MCF 10A (cell line): ENCODE data around the gene CLDND1. TPM values are rescaled to one million over a fixed set of nuclear protein-coding genes. Genes with fewer than 3 reads are reported as not detected.

ENCODE experiments used
- BruUV-seq: library from RNA; stranded (reverse); fragments of 400-500 nt; replicated peaks from 2 replicates; lab custom pipeline; 2021; lab: Mats Ljungman, UMichigan
- CTCF ChIA-PET: fragments of 300-600 bp; sonication (Branson Sonifier 250); formaldehyde crosslinking; extraction: SDS; loops from one replicate; lab custom pipeline; 2021; ENCODE audit warnings: antibody characterized with exemption, inconsistent platforms; lab: Yijun Ruan, JAX
- POLR2A ChIA-PET: fragments of 300-600, 350-650 bp; sonication (Branson Sonifier 250); formaldehyde crosslinking; extraction: SDS; loops from one replicate; lab custom pipeline; 2020; ENCODE audit warnings: antibody characterized with exemption, inconsistent platforms; lab: Yijun Ruan, JAX
- DNase-seq: peaks from one replicate; pipeline ENCODE4 v3.0.0-alpha.2; 2018; ENCODE audit not compliant: unreplicated experiment
- H3K27ac Mint-ChIP-seq: one replicate; pipeline ENCODE4 v1.8.0; 2022; ENCODE audit warnings: mild to moderate bottlenecking, low read depth, mixed read lengths; ENCODE audit not compliant: unreplicated experiment
- H3K27me3 Mint-ChIP-seq: one replicate; pipeline ENCODE4 v1.8.0; 2022; ENCODE audit warnings: mixed read lengths; ENCODE audit not compliant: insufficient read depth, unreplicated experiment
- H3K36me3 Mint-ChIP-seq: one replicate; pipeline ENCODE4 v1.8.0; 2022; ENCODE audit warnings: mild to moderate bottlenecking, moderate library complexity, mixed read lengths; ENCODE audit not compliant: insufficient read depth, unreplicated experiment
- H3K4me1 Mint-ChIP-seq: one replicate; pipeline ENCODE4 v1.8.0; 2022; ENCODE audit warnings: mixed read lengths; ENCODE audit not compliant: insufficient read depth, unreplicated experiment
- H3K4me3 Mint-ChIP-seq: one replicate; pipeline ENCODE4 v1.8.0; 2022; ENCODE audit warnings: mild to moderate bottlenecking, moderate library complexity, mixed read lengths; ENCODE audit not compliant: unreplicated experiment
- H3K9me3 Mint-ChIP-seq: one replicate; pipeline ENCODE4 v1.8.0; 2022; ENCODE audit warnings: mixed read lengths; ENCODE audit not compliant: unreplicated experiment
- intact Hi-C: fragments of 100-400 bp; cut with micrococcal nuclease; formaldehyde crosslinking; loops from 2 replicates; pipeline ENCODE4 v1.14.1; 2022
- total RNA-seq: library from RNA; stranded (reverse); gene quantifications from 2 replicates; pipeline ENCODE4 v1.2.3, GENCODE V29; 2022
- TF ChIP-seq, protein P1 (sequence below): fragments of 200-600 bp; IDR thresholded peaks from one replicate; pipeline ENCODE4 v1.8.0; 2022; ENCODE audit warnings: antibody characterized with exemption, mild to moderate bottlenecking; ENCODE audit not compliant: unreplicated experiment

Gene CLDND1
- total RNA-seq, 1 experiment from 2014 or later: 128 TPM

DNA sequence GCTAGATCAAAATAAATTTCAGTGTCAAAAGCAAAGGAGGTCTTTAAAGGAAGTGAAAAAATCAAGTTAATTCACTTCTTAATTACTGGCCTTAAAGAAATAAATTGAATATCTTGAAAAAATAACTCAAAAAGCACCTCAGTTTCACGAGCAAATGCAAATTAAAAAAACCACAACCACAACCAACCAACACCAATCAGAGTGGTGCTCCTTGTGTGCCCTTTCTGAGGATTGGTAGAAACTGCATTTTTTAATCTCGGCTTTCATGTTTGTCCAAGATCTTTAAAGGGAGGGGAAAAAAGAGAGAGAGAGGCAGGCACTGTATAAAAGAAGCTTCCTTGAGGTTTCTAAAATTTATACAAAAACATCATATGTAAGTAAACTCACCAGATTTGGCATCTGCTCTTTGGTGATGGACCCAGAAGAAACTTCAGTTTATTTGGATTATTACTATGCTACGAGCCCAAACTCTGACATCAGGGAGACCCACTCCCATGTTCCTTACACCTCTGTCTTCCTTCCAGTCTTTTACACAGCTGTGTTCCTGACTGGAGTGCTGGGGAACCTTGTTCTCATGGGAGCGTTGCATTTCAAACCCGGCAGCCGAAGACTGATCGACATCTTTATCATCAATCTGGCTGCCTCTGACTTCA is 9.0 kb upstream of the CLDND1 start, which contains the start of gene GPR15:
Gene GPR15, plus strand, starts transcription at position 357 of the 653 bp plus-strand sequence. Its CDS starts 56 bp downstream, at position 413.
- no peaks in the 10 kb centered on the region for H3K36me3 Mint-ChIP-seq
- H3K27ac Mint-ChIP-seq: no peak within 1 kb of the TSS
- no peaks in the 10 kb centered on the region for H3K9me3 Mint-ChIP-seq
- H3K27me3 Mint-ChIP-seq: no peaks in the 10 kb centered on the region
- no peak for DNase-seq
- TF ChIP-seq, protein P1, sequence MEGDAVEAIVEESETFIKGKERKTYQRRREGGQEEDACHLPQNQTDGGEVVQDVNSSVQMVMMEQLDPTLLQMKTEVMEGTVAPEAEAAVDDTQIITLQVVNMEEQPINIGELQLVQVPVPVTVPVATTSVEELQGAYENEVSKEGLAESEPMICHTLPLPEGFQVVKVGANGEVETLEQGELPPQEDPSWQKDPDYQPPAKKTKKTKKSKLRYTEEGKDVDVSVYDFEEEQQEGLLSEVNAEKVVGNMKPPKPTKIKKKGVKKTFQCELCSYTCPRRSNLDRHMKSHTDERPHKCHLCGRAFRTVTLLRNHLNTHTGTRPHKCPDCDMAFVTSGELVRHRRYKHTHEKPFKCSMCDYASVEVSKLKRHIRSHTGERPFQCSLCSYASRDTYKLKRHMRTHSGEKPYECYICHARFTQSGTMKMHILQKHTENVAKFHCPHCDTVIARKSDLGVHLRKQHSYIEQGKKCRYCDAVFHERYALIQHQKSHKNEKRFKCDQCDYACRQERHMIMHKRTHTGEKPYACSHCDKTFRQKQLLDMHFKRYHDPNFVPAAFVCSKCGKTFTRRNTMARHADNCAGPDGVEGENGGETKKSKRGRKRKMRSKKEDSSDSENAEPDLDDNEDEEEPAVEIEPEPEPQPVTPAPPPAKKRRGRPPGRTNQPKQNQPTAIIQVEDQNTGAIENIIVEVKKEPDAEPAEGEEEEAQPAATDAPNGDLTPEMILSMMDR: no peak
- no peak within 1 kb of the TSS for H3K4me3 Mint-ChIP-seq
- intact Hi-C loops: no loop called here
- H3K4me1 Mint-ChIP-seq: no peaks in the 10 kb centered on the region
- CTCF ChIA-PET: no interaction called here
- POLR2A ChIA-PET: interaction anchor here (1.8 kb wide), 1 partner anchor 9 kb away, joined by 9 read pairs; the partner anchor contains the start of gene CLDND1
- no TSS peak for BruUV-seq

DNA sequence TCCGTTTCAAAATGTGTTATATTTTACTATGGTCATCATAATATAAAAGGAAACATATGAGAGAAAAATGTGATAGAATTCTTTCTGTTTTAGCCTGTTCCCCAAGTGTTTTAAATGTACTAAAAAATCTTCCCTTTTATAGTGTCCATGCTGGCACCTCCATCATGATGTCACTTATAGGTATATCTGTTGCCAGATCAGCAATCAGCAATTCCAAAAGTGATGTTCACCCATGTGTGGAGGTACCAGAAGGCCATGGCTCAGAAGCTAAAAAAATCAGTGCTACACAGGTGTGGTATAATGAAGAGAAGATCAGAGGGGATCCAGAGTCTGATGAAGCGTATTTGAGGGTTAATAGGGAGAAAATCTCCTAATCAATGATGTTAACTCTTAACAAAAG is 8.0 kb upstream of the CLDND1 start:
- no TSS peak for BruUV-seq
- Mint-ChIP-seq H3K4me3 (no peak overlapping the region), H3K27me3 (no peaks in the 10 kb centered on the region), H3K36me3 (no peaks in the 10 kb centered on the region), H3K27ac (no peak overlapping the region), H3K9me3 (no peaks in the 10 kb centered on the region), H3K4me1 (no peaks in the 10 kb centered on the region)
- TF ChIP-seq, protein P1: no peak
- ChIA-PET POLR2A (no interaction called here), CTCF (interaction anchor here (0.6 to 1.1 kb wide), 2 partner anchors 60 to 491 kb away, joined by 3 read pairs; no protein-coding TSS in a partner anchor)
- DNase-seq: no peak
- intact Hi-C loops: no loop called here

DNA sequence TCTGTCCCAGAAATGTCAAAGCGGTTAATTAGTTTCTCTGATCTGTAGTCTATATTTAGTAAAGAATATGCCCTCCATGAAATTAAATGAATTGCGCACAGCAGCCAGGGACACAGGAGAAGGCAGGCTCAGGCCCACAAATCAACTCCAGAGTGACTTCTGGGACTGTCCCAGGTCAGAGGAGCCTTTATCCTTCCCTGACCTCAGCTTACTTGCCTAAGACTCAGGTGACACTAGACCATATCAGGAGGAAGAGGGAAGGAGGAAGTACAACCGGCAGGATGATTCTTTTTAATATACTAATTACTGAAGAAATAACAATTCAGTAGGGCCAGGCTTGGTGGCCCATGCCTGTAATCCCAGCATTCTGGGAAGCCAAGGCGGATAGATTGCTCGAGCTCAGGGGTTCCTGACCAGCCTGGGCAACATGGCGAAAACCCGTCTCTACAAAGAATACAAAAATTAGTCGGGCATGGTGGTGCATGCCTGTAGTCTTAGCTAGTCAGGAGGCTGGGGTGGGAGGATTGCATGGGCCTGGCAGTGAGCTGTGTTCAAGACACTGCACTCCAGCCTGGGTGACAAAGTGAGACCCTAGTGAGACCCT is 7.3 kb upstream of the CLDND1 start:
- Mint-ChIP-seq H3K4me1 (no peaks in the 10 kb centered on the region), H3K4me3 (no peak overlapping the region), H3K9me3 (no peaks in the 10 kb centered on the region), H3K36me3 (no peaks in the 10 kb centered on the region), H3K27me3 (no peaks in the 10 kb centered on the region), H3K27ac (no peak overlapping the region)
- POLR2A ChIA-PET: no interaction called here
- TF ChIP-seq, protein P1: no peak
- BruUV-seq: no TSS peak
- intact Hi-C loops: no loop called here
- CTCF ChIA-PET: interaction anchor here (0.6 to 1.1 kb wide), 3 partner anchors 60 to 490 kb away, joined by 3 read pairs; no protein-coding TSS in a partner anchor
- no peak for DNase-seq
